ENCODE measurements around the gene KRTAP4-7. TPM values are rescaled to one million over a fixed set of nuclear protein-coding genes. Genes with fewer than 3 reads are reported as not detected.

KRTAP4-7 gene
- total RNA-seq, 2 experiments from 2014 or later: not detected

Other genes starting within 250 kb of the KRTAP4-7 start
- not detected for gene KRT12, start 216.9 kb upstream of the KRTAP4-7 start, total RNA-seq
- not detected for gene KRT20, start 198.9 kb upstream of the KRTAP4-7 start, total RNA-seq
- gene KRT23, start 146.5 kb upstream of the KRTAP4-7 start, total RNA-seq: not detected
- gene KRT39, start 117.2 kb upstream of the KRTAP4-7 start, total RNA-seq: not detected
- not detected for gene KRT40, start 99.8 kb upstream of the KRTAP4-7 start, total RNA-seq
- gene KRTAP3-3, start 90.0 kb upstream of the KRTAP4-7 start, total RNA-seq: not detected
- gene KRTAP3-2, start 84.2 kb upstream of the KRTAP4-7 start, total RNA-seq: not detected
- not detected for gene KRTAP3-1, start 75.0 kb upstream of the KRTAP4-7 start, total RNA-seq
- gene KRTAP1-5, start 56.9 kb upstream of the KRTAP4-7 start, total RNA-seq: not detected
- gene KRTAP1-4, start 54.0 kb upstream of the KRTAP4-7 start, total RNA-seq: not detected
- not detected for gene KRTAP1-3, start 49.3 kb upstream of the KRTAP4-7 start, total RNA-seq
- not detected for gene KRTAP1-1, start 42.7 kb upstream of the KRTAP4-7 start, total RNA-seq
- gene KRTAP2-1, start 36.8 kb upstream of the KRTAP4-7 start, total RNA-seq: not detected
- gene KRTAP2-2, start 28.9 kb upstream of the KRTAP4-7 start, total RNA-seq: not detected
- not detected for gene KRTAP2-3, start 24.0 kb upstream of the KRTAP4-7 start, total RNA-seq
- gene KRTAP2-4, start 18.3 kb upstream of the KRTAP4-7 start, total RNA-seq: not detected
- not detected for gene KRTAP4-8, start 14.0 kb downstream of the KRTAP4-7 start, total RNA-seq
- gene KRTAP4-16, start 18.1 kb downstream of the KRTAP4-7 start, total RNA-seq: not detected
- gene KRTAP4-9, start 21.2 kb downstream of the KRTAP4-7 start, total RNA-seq: not detected
- gene KRTAP4-11, start 34.2 kb downstream of the KRTAP4-7 start, total RNA-seq: not detected
- gene KRTAP4-12, start 40.0 kb downstream of the KRTAP4-7 start, total RNA-seq: not detected
- gene KRTAP4-6, start 56.4 kb downstream of the KRTAP4-7 start, total RNA-seq: not detected
- not detected for gene KRTAP4-5, start 65.7 kb downstream of the KRTAP4-7 start, total RNA-seq
- not detected for gene KRTAP4-4, start 76.6 kb downstream of the KRTAP4-7 start, total RNA-seq
- not detected for gene KRTAP4-3, start 84.1 kb downstream of the KRTAP4-7 start, total RNA-seq
- not detected for gene KRTAP4-2, start 94.1 kb downstream of the KRTAP4-7 start, total RNA-seq
- not detected for gene KRTAP4-1, start 100.8 kb downstream of the KRTAP4-7 start, total RNA-seq
- not detected for gene KRTAP9-1, start 105.7 kb downstream of the KRTAP4-7 start, total RNA-seq
- not detected for gene KRTAP9-2, start 142.5 kb downstream of the KRTAP4-7 start, total RNA-seq
- gene KRTAP9-3, start 148.3 kb downstream of the KRTAP4-7 start, total RNA-seq: not detected
- gene KRTAP9-8, start 153.8 kb downstream of the KRTAP4-7 start, total RNA-seq: not detected
- not detected for gene KRTAP9-4, start 165.5 kb downstream of the KRTAP4-7 start, total RNA-seq
- gene KRTAP9-9, start 171.2 kb downstream of the KRTAP4-7 start, total RNA-seq: not detected
- gene KRTAP9-6, start 181.2 kb downstream of the KRTAP4-7 start, total RNA-seq: not detected
- not detected for gene KRTAP9-7, start 191.5 kb downstream of the KRTAP4-7 start, total RNA-seq
- not detected for gene KRTAP29-1, start 218.7 kb downstream of the KRTAP4-7 start, total RNA-seq
- gene KRTAP16-1, start 225.2 kb downstream of the KRTAP4-7 start, total RNA-seq: not detected
- not detected for gene KRTAP17-1, start 231.6 kb downstream of the KRTAP4-7 start, total RNA-seq

Data from activated CD8-positive, alpha-beta T cell treated with anti-CD3 and anti-CD28 coated beads for 36 hours (primary cell).